NCI-H2196 (cell line): ENCODE results near the gene ELMO1.

Experiments used
- DNase-seq: peaks from one replicate; lab custom pipeline; 2025; ENCODE audit not compliant: unreplicated experiment; lab: John Stamatoyannopoulos, UW

ELMO1 gene

DNA sequence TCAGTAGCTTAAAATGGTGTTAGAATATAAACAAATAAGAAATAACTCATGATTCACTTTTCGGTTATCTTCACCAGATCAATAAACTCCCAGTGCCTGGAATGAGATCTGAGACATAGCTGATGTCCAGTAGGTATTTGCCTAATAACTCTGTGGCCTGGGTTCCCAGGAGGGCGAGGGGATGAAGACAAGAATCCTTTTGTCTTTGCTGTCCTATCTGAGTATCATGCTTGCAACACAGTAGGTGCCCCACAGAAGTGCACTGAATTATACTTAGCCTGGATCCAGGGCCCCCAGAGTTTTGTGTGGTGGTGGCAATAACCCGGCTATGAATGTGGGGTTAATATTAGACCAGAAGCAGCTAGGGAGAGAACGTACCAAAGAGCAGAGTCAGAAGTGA lies 374.3 kb downstream of the ELMO1 start:
- no peak for DNase-seq

GRCh38 chr7:37071124-37071523 lies 377.5 kb downstream of the ELMO1 start:
- no peak for DNase-seq

DNA sequence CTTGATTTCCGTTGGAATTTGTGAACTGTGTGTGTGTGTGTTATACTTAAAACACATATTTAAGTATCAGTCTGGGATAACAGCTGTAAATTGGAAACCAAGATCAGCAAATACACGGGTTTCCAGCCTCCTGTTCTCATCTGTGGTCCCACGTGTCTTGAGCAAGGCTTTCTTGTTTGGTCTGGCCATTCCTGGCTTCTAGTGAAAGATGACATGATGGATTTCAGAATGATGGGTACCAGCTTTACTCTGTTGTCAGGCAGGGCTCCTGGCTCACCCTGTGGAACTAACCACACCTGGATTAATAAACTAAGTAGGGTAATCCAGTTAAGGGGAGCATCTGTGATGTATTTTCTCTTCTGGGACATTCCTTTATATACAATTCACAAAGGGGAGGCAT lies 378.2 kb downstream of the ELMO1 start:
- DNase-seq: no peak

DNA sequence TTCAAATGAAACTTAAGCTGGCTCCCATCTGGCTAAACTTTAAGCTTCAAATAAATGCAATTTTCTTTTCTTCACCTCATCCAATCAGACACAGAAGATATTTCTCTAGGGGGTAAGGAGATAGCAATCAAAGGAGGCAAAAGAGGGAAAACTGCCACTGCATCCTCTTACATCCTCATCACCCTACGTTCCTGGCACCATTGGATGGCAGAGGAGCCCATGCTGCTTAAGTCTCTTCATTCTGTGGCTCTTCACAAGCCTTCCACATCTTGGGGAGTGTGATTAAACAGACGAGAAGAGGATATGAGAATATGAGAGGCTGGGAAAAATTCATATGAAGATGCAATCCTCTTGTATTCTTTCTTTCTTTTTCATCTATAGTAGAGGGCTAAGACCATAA lies 378.6 kb downstream of the ELMO1 start:
- no peak for DNase-seq

GRCh38 chr7:37069336-37069735 lies 379.3 kb downstream of the ELMO1 start:
- DNase-seq: no peak

DNA sequence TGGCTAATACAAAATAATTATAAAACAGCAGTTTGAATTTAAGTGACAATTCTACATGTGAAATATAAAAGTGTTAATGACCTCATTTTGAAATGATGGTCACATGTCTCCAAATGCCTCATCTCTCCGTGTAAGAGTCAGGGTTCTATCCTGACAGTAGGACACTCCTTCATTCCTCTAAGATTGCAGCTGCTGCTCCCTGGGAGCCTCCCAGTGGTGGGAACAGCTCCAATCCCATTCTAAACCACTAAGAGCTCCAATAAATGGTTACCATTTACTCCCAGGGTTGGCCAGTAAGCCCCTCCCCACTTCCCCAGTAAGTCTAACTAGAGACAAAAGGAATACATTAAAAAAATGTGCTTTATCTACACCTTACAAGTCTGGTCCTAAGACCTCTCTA lies 379.8 kb downstream of the ELMO1 start:
- no peak for DNase-seq

GRCh38 chr7:37068038-37068437 lies 380.6 kb downstream of the ELMO1 start:
- DNase-seq: no peak

DNA sequence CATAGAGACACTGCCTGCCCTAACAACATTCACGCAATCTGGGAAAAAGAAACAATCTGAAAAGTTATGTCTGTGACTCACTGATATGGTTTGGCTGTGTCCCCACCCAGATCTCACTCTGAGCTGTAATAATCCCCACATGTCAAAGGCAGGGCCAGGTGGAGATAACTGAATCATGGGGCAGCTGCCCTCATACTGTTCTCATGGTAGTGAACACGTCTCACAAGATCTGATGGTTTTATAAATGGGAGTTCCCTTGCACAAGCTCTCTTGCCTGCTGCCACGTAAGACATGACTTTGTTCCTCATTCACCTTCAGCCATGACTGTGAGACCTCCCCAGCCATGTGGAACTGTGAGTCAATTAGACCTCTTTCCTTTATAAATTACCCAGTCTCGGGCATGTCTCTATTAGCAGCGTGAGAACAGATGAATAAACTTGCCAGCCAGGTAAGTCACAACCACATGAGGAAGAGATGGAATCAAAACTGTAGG lies 382.8 kb downstream of the ELMO1 start:
- DNase-seq: no peak

GRCh38 chr7:37062560-37062859 lies 386.2 kb downstream of the ELMO1 start:
- DNase-seq: no peak

GRCh38 chr7:37061849-37062559 lies 386.7 kb downstream of the ELMO1 start:
- DNase-seq: no peak

- no peak for DNase-seq
Observed at GRCh38 chr7:37056234-37056912, 392.3 kb downstream of the ELMO1 start.

- DNase-seq: no peak
Observed at GRCh38 chr7:37054624-37055241, 393.9 kb downstream of the ELMO1 start.

- DNase-seq: no peak
Observed at GRCh38 chr7:37052705-37053104, 396.0 kb downstream of the ELMO1 start.

- DNase-seq: no peak
Observed at GRCh38 chr7:37050801-37051200, 397.9 kb downstream of the ELMO1 start.

DNA sequence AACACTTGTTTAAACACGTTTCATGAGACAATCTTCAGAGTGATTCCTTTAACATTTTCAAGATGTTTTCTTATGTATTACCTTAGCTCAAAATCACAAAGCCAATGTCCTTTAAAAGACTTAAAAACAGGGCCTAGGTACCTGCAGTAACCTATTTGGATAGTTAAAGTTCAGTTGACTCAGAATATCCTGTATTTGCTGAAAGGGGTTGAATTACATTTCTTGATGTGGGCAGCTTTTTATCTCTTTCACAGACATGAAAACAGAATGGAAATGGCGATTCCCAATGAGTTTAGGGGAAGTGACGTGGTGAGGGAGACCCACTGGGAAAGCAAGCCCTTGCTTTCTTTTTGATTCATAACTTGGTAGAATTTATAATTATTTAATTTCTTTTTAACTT lies 400.0 kb downstream of the ELMO1 start:
- DNase-seq: no peak

DNA sequence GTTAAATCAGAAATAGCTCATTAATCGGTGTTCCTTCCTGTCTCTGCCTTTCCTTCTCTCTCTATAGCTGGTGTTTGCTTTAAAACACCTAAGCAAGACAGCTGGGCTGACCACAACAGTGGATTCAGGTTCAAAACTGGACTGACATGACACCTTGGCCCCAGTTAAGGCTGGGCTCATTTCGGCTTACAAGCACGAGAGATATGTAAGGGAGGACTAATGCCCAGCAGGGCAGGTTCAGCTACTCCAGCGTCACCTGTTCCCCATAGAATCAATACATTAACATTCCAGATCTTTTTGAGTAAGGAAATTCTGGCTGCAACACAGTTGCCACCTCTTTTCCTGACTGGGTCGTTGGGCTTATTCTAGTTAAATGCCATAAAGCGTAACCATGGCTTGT lies 401.4 kb downstream of the ELMO1 start:
- DNase-seq: no peak

DNA sequence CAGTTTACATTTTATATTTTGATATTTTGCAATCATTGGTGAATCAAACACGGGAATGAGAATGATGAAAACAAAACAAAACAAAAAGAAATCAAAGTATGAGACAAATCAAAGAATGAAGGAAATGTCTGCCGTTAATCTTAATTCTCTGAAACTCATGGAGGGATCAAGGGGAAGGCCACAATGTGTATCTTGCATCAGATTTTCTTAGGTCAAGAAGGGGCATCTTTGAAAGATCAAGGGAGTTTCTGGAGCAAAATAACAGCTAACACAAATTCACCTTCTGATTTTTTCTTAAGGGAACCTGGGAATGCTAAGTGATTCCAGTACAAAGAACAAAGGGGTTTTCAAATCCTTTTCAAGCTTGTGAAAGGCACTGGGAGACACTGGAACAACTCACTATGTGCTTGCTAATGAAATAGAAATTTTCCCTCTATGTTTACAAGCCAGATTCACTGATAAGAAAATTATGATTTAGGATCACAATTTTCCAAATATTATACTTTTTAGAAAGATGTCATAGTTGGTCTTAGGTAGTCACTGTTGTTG lies 402.1 kb downstream of the ELMO1 start:
- DNase-seq: no peak

DNA sequence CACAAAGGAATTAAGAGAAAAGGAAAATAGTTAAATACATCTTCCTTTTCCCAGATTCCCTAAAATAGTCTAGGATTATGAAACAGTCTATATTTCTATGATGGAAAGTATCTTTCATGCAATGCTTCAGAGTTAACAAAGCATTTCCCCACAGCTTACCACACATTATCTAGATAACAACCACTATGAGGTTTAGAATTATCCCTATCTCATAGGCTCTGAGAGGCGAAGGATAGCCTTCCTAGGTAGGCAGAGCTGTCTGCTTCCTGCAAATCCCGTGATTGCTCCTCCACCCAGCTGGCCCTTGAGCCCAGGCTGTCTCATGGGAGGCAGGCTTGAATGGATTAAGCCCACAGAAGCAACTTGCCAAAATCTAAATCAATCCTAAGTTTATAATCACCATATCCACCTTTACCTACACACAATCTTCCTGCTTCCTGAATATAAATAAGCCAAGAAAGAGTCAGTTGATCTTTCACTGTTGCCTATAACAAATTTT lies 402.9 kb downstream of the ELMO1 start:
- DNase-seq: no peak

GRCh38 chr7:37041461-37041860 lies 407.2 kb downstream of the ELMO1 start:
- DNase-seq: no peak

GRCh38 chr7:37040330-37040729 lies 408.3 kb downstream of the ELMO1 start:
- DNase-seq: no peak

DNA sequence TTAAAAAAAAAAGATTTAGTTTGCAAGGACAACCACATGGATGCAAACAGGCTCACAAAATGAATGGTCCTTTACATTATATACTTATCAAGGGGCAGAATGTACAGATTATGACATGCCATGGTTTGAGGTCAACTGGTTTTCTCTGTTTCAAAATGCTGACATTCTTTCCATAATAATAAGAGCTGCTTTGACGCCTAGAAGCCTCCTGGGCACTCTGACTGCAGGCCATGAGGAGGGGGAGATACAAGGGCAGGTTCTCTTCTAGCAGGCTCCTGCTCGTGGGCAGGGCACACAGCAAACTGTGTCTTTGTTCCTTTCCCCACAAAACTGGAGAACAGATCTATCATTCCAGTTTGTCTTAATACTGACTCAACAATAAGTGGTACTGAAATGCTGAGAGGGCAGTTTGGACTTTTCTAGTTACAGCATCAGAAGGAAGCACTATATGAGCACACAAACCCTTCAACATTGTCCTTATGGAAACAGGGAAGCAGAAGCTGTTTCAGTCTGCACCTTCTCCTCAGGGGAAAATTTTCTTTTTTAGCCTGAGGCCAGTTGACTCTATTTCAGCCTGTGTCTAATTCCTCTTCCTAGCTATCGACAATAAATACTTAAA lies 409.4 kb downstream of the ELMO1 start:
- DNase-seq: no peak

- no peak for DNase-seq
Observed at GRCh38 chr7:37038706-37039105, 410.0 kb downstream of the ELMO1 start.
